ENCODE data around the gene CNN3.

DNA sequence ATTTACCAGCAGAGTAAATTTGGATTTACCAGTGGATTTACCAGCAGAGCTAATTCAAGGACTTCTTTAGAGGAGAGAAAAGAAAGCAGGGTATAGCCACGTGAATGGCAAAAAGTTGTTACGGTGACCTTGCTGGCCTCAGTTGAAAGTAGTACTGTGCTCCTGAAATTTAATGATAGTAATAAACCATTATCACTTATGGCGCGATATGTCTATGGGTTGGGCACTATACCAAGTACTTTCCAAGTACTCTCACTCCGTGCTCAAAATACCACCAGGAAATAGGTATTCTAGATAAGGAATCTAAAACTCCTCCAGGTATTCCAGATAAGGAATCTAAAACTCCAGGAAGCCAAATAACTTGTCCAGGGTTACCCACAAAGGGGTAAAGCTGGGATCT, 70.9 kb downstream of the CNN3 start:
- no peak for TF ChIP-seq POLR2A (IDR thresholded peaks at IDR 0.05; ENCODE audit: low read length)
- TF ChIP-seq GATA1 (IDR thresholded peaks at IDR 0.05; ENCODE audit: low read depth, low read length) = no peak

Data from erythroblast (primary cell).